DOHH2 (cell line): ENCODE measurements around the gene ATP11A.

Source experiments
- EZH2phosphoT487 ChIP-seq: fragments of 200-600 bp; sonication (generic); IDR thresholded peaks from 2 replicates; pipeline ENCODE4 v1.6.1; 2017; ENCODE audit warnings: borderline replicate concordance, mild to moderate bottlenecking, antibody characterized with exemption, low read length, moderate library complexity, mixed read lengths
- TF ChIP-seq, protein P1 (sequence below): fragments of 200-600 bp; sonication (generic); IDR thresholded peaks from one replicate; pipeline ENCODE4 v1.5.1; 2014; ENCODE audit warnings: antibody characterized with exemption, mild to moderate bottlenecking, low read depth, low read length; ENCODE audit not compliant: poor library complexity, severe bottlenecking

DNA sequence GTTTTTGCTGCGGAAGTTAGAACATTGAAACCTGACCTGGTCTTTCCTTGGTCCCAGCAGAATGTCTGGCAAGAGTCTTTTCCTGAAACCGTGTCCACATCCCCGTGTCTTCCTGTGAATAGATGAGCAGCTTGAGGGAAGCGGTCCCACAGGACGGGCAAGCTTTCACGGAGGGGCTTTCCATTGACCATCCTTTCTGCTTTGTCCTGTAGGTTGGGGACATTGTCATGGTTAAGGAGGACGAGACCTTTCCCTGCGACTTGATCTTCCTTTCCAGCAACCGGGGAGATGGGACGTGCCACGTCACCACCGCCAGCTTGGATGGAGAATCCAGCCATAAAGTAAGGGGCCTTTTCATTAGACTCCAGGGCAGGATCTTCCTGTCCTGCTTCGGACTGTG is 126.0 kb downstream of the ATP11A start:
- TF ChIP-seq, protein P1, sequence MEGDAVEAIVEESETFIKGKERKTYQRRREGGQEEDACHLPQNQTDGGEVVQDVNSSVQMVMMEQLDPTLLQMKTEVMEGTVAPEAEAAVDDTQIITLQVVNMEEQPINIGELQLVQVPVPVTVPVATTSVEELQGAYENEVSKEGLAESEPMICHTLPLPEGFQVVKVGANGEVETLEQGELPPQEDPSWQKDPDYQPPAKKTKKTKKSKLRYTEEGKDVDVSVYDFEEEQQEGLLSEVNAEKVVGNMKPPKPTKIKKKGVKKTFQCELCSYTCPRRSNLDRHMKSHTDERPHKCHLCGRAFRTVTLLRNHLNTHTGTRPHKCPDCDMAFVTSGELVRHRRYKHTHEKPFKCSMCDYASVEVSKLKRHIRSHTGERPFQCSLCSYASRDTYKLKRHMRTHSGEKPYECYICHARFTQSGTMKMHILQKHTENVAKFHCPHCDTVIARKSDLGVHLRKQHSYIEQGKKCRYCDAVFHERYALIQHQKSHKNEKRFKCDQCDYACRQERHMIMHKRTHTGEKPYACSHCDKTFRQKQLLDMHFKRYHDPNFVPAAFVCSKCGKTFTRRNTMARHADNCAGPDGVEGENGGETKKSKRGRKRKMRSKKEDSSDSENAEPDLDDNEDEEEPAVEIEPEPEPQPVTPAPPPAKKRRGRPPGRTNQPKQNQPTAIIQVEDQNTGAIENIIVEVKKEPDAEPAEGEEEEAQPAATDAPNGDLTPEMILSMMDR: no peak
- TF ChIP-seq EZH2phosphoT487: no peak
